HEK293 (cell line): ENCODE data around the gene ABHD12.

Experiments used
- EGR2 ChIP-seq: fragments of 450-650 bp; formaldehyde crosslinking; IDR thresholded peaks from 2 replicates; pipeline ENCODE4 v1.5.1; 2016; ENCODE audit warnings: low read depth, missing biosample characterization, missing genetic modification characterization
- GLI2 ChIP-seq: fragments of 450-650 bp; formaldehyde crosslinking; IDR thresholded peaks from 2 replicates; pipeline ENCODE4; 2017; ENCODE audit warnings: missing biosample characterization, missing genetic modification characterization, low read depth, borderline replicate concordance
- GLIS1 ChIP-seq: fragments of 450-650 bp; formaldehyde crosslinking; IDR thresholded peaks from 2 replicates; pipeline ENCODE4 v1.5.1; 2016; ENCODE audit warnings: missing biosample characterization, missing genetic modification characterization
- HIC1 ChIP-seq: fragments of 450-650 bp; formaldehyde crosslinking; IDR thresholded peaks from 2 replicates; pipeline ENCODE4 v1.5.1; 2016; ENCODE audit warnings: missing biosample characterization, missing genetic modification characterization
- KLF1 ChIP-seq: fragments of 450-650 bp; formaldehyde crosslinking; IDR thresholded peaks from 2 replicates; pipeline ENCODE4 v1.5.1; 2016; ENCODE audit warnings: missing biosample characterization, missing genetic modification characterization
- PATZ1 ChIP-seq: fragments of 450-650 bp; formaldehyde crosslinking; IDR thresholded peaks from 2 replicates; pipeline ENCODE4 v1.5.1; 2016; ENCODE audit warnings: missing biosample characterization, missing genetic modification characterization
- SP3 ChIP-seq: fragments of 450-650 bp; formaldehyde crosslinking; IDR thresholded peaks from 2 replicates; pipeline ENCODE4 v1.5.1; 2016; ENCODE audit warnings: missing biosample characterization, missing genetic modification characterization
- ZBTB1 ChIP-seq: fragments of 450-650 bp; formaldehyde crosslinking; IDR thresholded peaks from 2 replicates; pipeline ENCODE4 v1.5.1; 2016; ENCODE audit warnings: missing biosample characterization, missing genetic modification characterization
- ZBTB17 ChIP-seq: fragments of 450-650 bp; formaldehyde crosslinking; IDR thresholded peaks from 2 replicates; pipeline ENCODE4 v1.5.1; 2016; ENCODE audit warnings: missing biosample characterization, missing genetic modification characterization
- ZBTB20 ChIP-seq: fragments of 450-650 bp; formaldehyde crosslinking; IDR thresholded peaks from 2 replicates; pipeline ENCODE4 v1.5.1; 2016; ENCODE audit warnings: missing biosample characterization, missing genetic modification characterization
- ZBTB48 ChIP-seq: fragments of 450-650 bp; formaldehyde crosslinking; IDR thresholded peaks from 2 replicates; pipeline ENCODE4 v1.5.1; 2016; ENCODE audit warnings: missing biosample characterization, missing genetic modification characterization
- ZNF148 ChIP-seq: fragments of 450-650 bp; formaldehyde crosslinking; IDR thresholded peaks from 2 replicates; pipeline ENCODE4 v1.5.0; 2017; ENCODE audit warnings: missing biosample characterization, missing genetic modification characterization, borderline replicate concordance
- ZNF169 ChIP-seq: fragments of 450-650 bp; formaldehyde crosslinking; IDR thresholded peaks from 2 replicates; pipeline ENCODE4 v1.5.1; 2016; ENCODE audit warnings: missing biosample characterization, missing genetic modification characterization
- ZNF280D ChIP-seq: fragments of 450-650 bp; formaldehyde crosslinking; IDR thresholded peaks from 2 replicates; pipeline ENCODE4 v1.5.1; 2016; ENCODE audit warnings: missing biosample characterization, missing genetic modification characterization
- ZNF335 ChIP-seq: fragments of 450-650 bp; formaldehyde crosslinking; conservative IDR thresholded peaks from 2 replicates; pipeline ENCODE4 v1.5.1; 2016; ENCODE audit warnings: missing biosample characterization, missing genetic modification characterization
- ZNF398 ChIP-seq: fragments of 450-650 bp; formaldehyde crosslinking; IDR thresholded peaks from 2 replicates; pipeline ENCODE4 v1.5.1; 2017; ENCODE audit warnings: missing biosample characterization, missing genetic modification characterization
- ZNF433 ChIP-seq: fragments of 450-650 bp; formaldehyde crosslinking; IDR thresholded peaks from 2 replicates; pipeline ENCODE4 v1.5.1; 2016; ENCODE audit warnings: missing biosample characterization, missing genetic modification characterization, low read depth
- ZNF501 ChIP-seq: fragments of 450-650 bp; formaldehyde crosslinking; IDR thresholded peaks from 2 replicates; pipeline ENCODE4 v1.5.1; 2016; ENCODE audit warnings: missing biosample characterization, missing genetic modification characterization
- ZNF561 ChIP-seq: fragments of 450-650 bp; IDR thresholded peaks from 2 replicates; pipeline ENCODE4 v1.5.1; 2018; ENCODE audit warnings: missing biosample characterization, missing genetic modification characterization, borderline replicate concordance
- ZNF639 ChIP-seq: fragments of 450-650 bp; formaldehyde crosslinking; IDR thresholded peaks from 2 replicates; pipeline ENCODE4 v1.5.1; 2016; ENCODE audit warnings: missing biosample characterization, missing genetic modification characterization
- ZNF677 ChIP-seq: fragments of 450-650 bp; IDR thresholded peaks from 2 replicates; pipeline ENCODE4 v1.5.0; 2018; ENCODE audit warnings: missing biosample characterization, mild to moderate bottlenecking, missing genetic modification characterization, moderate library complexity
- ZNF76 ChIP-seq: fragments of 450-650 bp; formaldehyde crosslinking; IDR thresholded peaks from 2 replicates; pipeline ENCODE4; 2016; ENCODE audit warnings: low read depth, missing biosample characterization, missing genetic modification characterization, borderline replicate concordance
- ZSCAN16 ChIP-seq: fragments of 450-650 bp; formaldehyde crosslinking; IDR thresholded peaks from 2 replicates; pipeline ENCODE4 v1.5.1; 2016; ENCODE audit warnings: missing biosample characterization, missing genetic modification characterization
- ZXDB ChIP-seq: fragments of 450-650 bp; formaldehyde crosslinking; IDR thresholded peaks from 2 replicates; pipeline ENCODE4 v1.5.1; 2016; ENCODE audit warnings: missing biosample characterization, missing genetic modification characterization

Gene ABHD12

GRCh38 chr20:25389858-25390537, 637 bp downstream of the ABHD12 start (continued):
- peak; percentile 82 for TF ChIP-seq PATZ1 (tag by site-specific recombination)
- TF ChIP-seq ZNF398: 0 out of 2 replicates have a peak, but pooled peaks have one; percentile 38
- 0 out of 2 replicates have a peak, but pooled peaks have one; percentile 22 for TF ChIP-seq HIC1 (tag by site-specific recombination)
- TF ChIP-seq EGR2 (tag by site-specific recombination): peak; percentile 91
- TF ChIP-seq ZNF76: peak; percentile 36; the same call in 1 of the 2 replicates
- no peak for TF ChIP-seq ZNF280D
- TF ChIP-seq GLIS1: peak; percentile 98
- TF ChIP-seq ZBTB1 (tag by site-specific recombination): no peak
- peak; percentile 88 for TF ChIP-seq ZBTB48 (tag by site-specific recombination)
- 0 out of 2 replicates have a peak, but pooled peaks have one; percentile 18 for TF ChIP-seq ZNF501 (tag by site-specific recombination)
- no peak for TF ChIP-seq ZSCAN16 (tag by site-specific recombination)
- TF ChIP-seq ZNF433: no peak
- no peak for TF ChIP-seq ZNF677
- TF ChIP-seq GLI2: no peak
- TF ChIP-seq ZNF335: peak; percentile 98
- TF ChIP-seq ZNF639 (tag by site-specific recombination): no peak
- TF ChIP-seq SP3 (tag by site-specific recombination): peak; percentile 76
- peak; percentile 70; the same call in 1 of the 2 replicates for TF ChIP-seq ZBTB20
- peak; percentile 50; the same call in 1 of the 2 replicates for TF ChIP-seq ZBTB17 (tag by site-specific recombination)
- peak; percentile 66 for TF ChIP-seq ZXDB (tag by site-specific recombination)
- TF ChIP-seq ZNF148: no peak
- TF ChIP-seq ZNF561 (tag by site-specific recombination): peak; percentile 40; the same call in 1 of the 2 replicates
- peak; percentile 73 for TF ChIP-seq KLF1 (tag by site-specific recombination)
- no peak for TF ChIP-seq ZNF169 (tag by site-specific recombination)
